Fibroblast of lung (primary cell): ENCODE results near the gene ATP2B1. TPM values are rescaled to one million over a fixed set of nuclear protein-coding genes. Genes with fewer than 3 reads are reported as not detected.
A peak's percentile ranks its signal among the peaks of the same experiment; 100 is the strongest.

ENCODE experiments used
- DNase-seq, 2 donors: peaks; one replicate each; pipeline versions ENCODE4 v3.0.0 to v3.0.0-alpha.2; 2010; ENCODE audit warnings: low read depth in 2 of 2
- H2AFZ ChIP-seq: 2 replicates; pipeline ENCODE4 v1.5.1; 2012; ENCODE audit warnings: low read length, control low read depth, inconsistent platforms
- H3K27ac ChIP-seq: 2 replicates; pipeline ENCODE4 v1.5.1; 2011; ENCODE audit warnings: low read length, control low read depth; ENCODE audit not compliant: insufficient read depth
- H3K27me3 ChIP-seq: 2 replicates; pipeline ENCODE4 v1.5.1; 2011; ENCODE audit warnings: mild to moderate bottlenecking, low read length; ENCODE audit not compliant: control insufficient read depth, insufficient read depth
- H3K36me3 ChIP-seq: 2 replicates; pipeline ENCODE4 v1.5.1; 2011; ENCODE audit warnings: low read length; ENCODE audit not compliant: control insufficient read depth, insufficient read depth
- H3K4me1 ChIP-seq: 2 replicates; pipeline ENCODE4 v1.5.1; 2011; ENCODE audit warnings: low read length; ENCODE audit not compliant: control insufficient read depth, insufficient read depth; ENCODE audit errors: extremely low read depth
- H3K4me2 ChIP-seq: 2 replicates; pipeline ENCODE4 v1.5.1; 2011; ENCODE audit warnings: low read length, control low read depth; ENCODE audit not compliant: insufficient read depth; ENCODE audit errors: extremely low read depth
- H3K4me3 ChIP-seq, 4 experiments: fragments of 200-600 bp in 1 of 4; sonication (generic) in 1 of 4; replicated peaks in 1 of 4; 2 replicates each; pipeline ENCODE4 v1.5.1; 2011 to 2016; ENCODE audit warnings: low read length in 4 of 4, low read depth in 3 of 4, mild to moderate bottlenecking in 3 of 4, control low read depth in 2 of 4, inconsistent platforms in 1 of 4, mixed read lengths in 1 of 4; ENCODE audit not compliant: insufficient read depth in 1 of 4; ENCODE audit errors: control extremely low read depth in 1 of 4
- H3K79me2 ChIP-seq: 2 replicates; pipeline ENCODE4 v1.5.1; 2012; ENCODE audit warnings: mild to moderate bottlenecking, low read length, inconsistent platforms; ENCODE audit not compliant: control insufficient read depth, insufficient read depth
- H3K9ac ChIP-seq: 2 replicates; pipeline ENCODE4 v1.5.1; 2011; ENCODE audit warnings: mild to moderate bottlenecking, low read length, control low read depth; ENCODE audit not compliant: insufficient read depth
- H3K9me3 ChIP-seq: 2 replicates; pipeline ENCODE4 v1.5.1; 2012; ENCODE audit warnings: low read depth, low read length; ENCODE audit not compliant: control insufficient read depth, insufficient read depth
- H4K20me1 ChIP-seq: 2 replicates; pipeline ENCODE4 v1.5.1; 2011; ENCODE audit warnings: low read length; ENCODE audit not compliant: control insufficient read depth, insufficient read depth; ENCODE audit errors: extremely low read depth
- CTCF ChIP-seq, 2 donors: IDR thresholded peaks in 1 of 2; conservative IDR thresholded peaks in 1 of 2; 1 replicate in 1 of 2; 2 replicates in 1 of 2; pipeline ENCODE4 v1.5.1; 2011 to 2012; ENCODE audit warnings: low read length in 2 of 2, control low read depth in 1 of 2, inconsistent platforms in 1 of 2, low read depth in 1 of 2, mild to moderate bottlenecking in 1 of 2
- EZH2 ChIP-seq: IDR thresholded peaks from 2 replicates; pipeline ENCODE4 v1.5.1; 2012; ENCODE audit warnings: low read length, control low read depth, mild to moderate bottlenecking; ENCODE audit errors: missing control alignments
- polyA plus RNA-seq, 2 donors: library from polyadenylated mRNA; depleted of rRNA in 1 of 2; stranded (reverse) in 1 of 2; unstranded in 1 of 2; fragments of >200 nt; gene quantifications; 2 replicates each; pipeline ENCODE4 v1.2.1, GENCODE V29; 2011 to 2012; ENCODE audit warnings: missing spikeins in 1 of 2
- total RNA-seq: library from RNA; depleted of rRNA; stranded (reverse); fragments of >200 nt; gene quantifications from 2 replicates; pipeline ENCODE4 v1.2.1, GENCODE V29; 2014

ATP2B1 gene
- total and polyA plus RNA-seq, 2 donors (not counting 1 experiment from before 2014, with no cell fraction given): 64.3 to 141 TPM

GRCh38 chr12:89610366-89610765 is 98.3 kb downstream of the ATP2B1 start:
- H3K9me3 ChIP-seq: no peaks in the 10 kb centered on the region
- no peak overlapping the region for H3K27ac ChIP-seq
- H2AFZ ChIP-seq: no peak overlapping the region
- no peak overlapping the region for H3K4me3 ChIP-seq
- no peak overlapping the region for H3K9ac ChIP-seq
- H4K20me1 ChIP-seq: no peaks in the 10 kb centered on the region
- H3K36me3 ChIP-seq: peaks cover 2% of the 10 kb centered on the region
- no peaks in the 10 kb centered on the region for H3K27me3 ChIP-seq
- DNase-seq: peak in 1 of 2 donors; percentile 1
- TF ChIP-seq EZH2: no peak
- TF ChIP-seq CTCF (conservative IDR thresholded peaks at IDR 0.05 in 1 of 2, IDR thresholded peaks at IDR 0.05 in 1 of 2; ENCODE audit: low read depth in 1 of 2, low read length in 2 of 2): no peak
- no peaks in the 10 kb centered on the region for H3K4me1 ChIP-seq
- H3K79me2 ChIP-seq: no peaks in the 10 kb centered on the region
- H3K4me2 ChIP-seq: no peak overlapping the region

- Histone ChIP-seq H2AFZ (no peak overlapping the region), H3K27me3 (no peaks in the 10 kb centered on the region), H4K20me1 (no peaks in the 10 kb centered on the region), H3K27ac (no peak overlapping the region), H3K79me2 (no peaks in the 10 kb centered on the region), H3K36me3 (peaks cover 4% of the 10 kb centered on the region), H3K4me3 (no peak overlapping the region), H3K4me2 (no peak overlapping the region), H3K9me3 (no peaks in the 10 kb centered on the region), H3K9ac (no peak overlapping the region), H3K4me1 (no peaks in the 10 kb centered on the region)
- TF ChIP-seq CTCF (conservative IDR thresholded peaks at IDR 0.05 in 1 of 2, IDR thresholded peaks at IDR 0.05 in 1 of 2; ENCODE audit: low read depth in 1 of 2, low read length in 2 of 2) (no peak), EZH2 (no peak)
- DNase-seq: no peak
Measured at GRCh38 chr12:89603678-89604077, 105.0 kb downstream of the ATP2B1 start.

GRCh38 chr12:89597770-89598169 is 110.9 kb downstream of the ATP2B1 start:
- Histone ChIP-seq H3K4me1 (no peaks in the 10 kb centered on the region), H4K20me1 (no peaks in the 10 kb centered on the region), H3K4me2 (no peak overlapping the region), H3K9ac (no peak overlapping the region), H3K4me3 (no peak overlapping the region), H3K36me3 (peaks cover 4% of the 10 kb centered on the region), H3K27me3 (no peaks in the 10 kb centered on the region), H3K27ac (no peak overlapping the region), H3K9me3 (no peaks in the 10 kb centered on the region), H2AFZ (no peak overlapping the region), H3K79me2 (no peaks in the 10 kb centered on the region)
- TF ChIP-seq CTCF (conservative IDR thresholded peaks at IDR 0.05 in 1 of 2, IDR thresholded peaks at IDR 0.05 in 1 of 2; ENCODE audit: low read depth in 1 of 2, low read length in 2 of 2): no peak
- TF ChIP-seq EZH2: no peak
- DNase-seq: no peak
